ENCODE measurements around the gene WDR54. TPM values are rescaled to one million over a fixed set of nuclear protein-coding genes. Genes with fewer than 3 reads are reported as not detected.

WDR54 gene, protein sequence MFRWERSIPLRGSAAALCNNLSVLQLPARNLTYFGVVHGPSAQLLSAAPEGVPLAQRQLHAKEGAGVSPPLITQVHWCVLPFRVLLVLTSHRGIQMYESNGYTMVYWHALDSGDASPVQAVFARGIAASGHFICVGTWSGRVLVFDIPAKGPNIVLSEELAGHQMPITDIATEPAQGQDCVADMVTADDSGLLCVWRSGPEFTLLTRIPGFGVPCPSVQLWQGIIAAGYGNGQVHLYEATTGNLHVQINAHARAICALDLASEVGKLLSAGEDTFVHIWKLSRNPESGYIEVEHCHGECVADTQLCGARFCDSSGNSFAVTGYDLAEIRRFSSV
- polyA plus RNA-seq (2013, experiment 1 of 2): 7.0 TPM
- 7.3 TPM for polyA plus RNA-seq (2013, experiment 2 of 2)

DNA sequence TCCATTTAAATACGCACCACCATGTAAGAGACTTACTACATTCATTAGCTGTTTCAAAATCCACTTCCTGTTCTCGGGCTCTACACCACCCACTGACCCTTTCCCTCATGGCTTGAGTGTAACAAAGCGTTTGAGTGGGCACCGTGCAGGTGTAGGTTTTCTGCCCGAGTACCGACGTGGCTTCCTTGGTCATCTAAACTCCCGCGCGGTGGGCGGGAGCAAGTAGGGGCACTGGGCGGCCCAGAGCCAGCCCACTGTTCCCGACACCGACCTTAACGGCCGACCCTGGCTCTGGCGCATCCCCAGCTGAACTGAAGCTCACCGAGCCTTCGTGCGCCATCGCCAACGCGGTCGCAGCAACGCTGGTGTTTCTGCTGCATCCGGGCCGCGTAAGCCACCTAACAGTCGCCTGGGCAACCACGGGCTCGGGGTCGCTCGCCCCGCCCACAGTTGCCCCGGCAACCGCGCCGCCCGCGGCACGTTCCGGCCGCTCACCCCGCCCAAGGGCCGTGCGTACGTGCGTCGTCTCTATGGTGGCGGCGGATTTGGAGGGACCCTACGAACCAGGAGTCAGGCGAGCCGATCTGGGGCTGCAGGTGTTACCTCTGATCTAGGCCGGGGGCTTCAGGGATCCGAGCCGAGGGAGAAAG is at the start of gene WDR54, which contains the start of gene C2orf81:
Gene WDR54 (plus strand): TSS at position 510 of the 650 bp plus-strand sequence. CDS start 424 bp downstream, outside the sequence.
Gene C2orf81 (minus strand): TSS at position 399 of the 650 bp plus-strand sequence. CDS start 59 bp downstream, at position 340.
- peak within 1 kb of the TSS; percentile 52 for H2BK15ac ChIP-seq (ENCODE audit: low read depth, poor library complexity, severe bottlenecking)
- H3K27me3 ChIP-seq (ENCODE audit: control insufficient read depth in 1 of 2, insufficient read depth in 1 of 2, low read length in 2 of 2): no peaks in the 10 kb centered on the region
- under 1% methylated on average over 52 of the region's 57 CpGs for WGBS
- H3K14ac ChIP-seq (ENCODE audit: low read length in 2 of 2): peak within 1 kb of the TSS in 1 of 2 experiments; percentile 68
- peak within 1 kb of the TSS in 1 of 2 experiments; percentile 56 for H3K4ac ChIP-seq (ENCODE audit: low read depth in 1 of 2, low read length in 2 of 2)
- H2BK12ac ChIP-seq (ENCODE audit: low read length in 2 of 2): no peak within 1 kb of the TSS
- no peak within 1 kb of the TSS for H2BK5ac ChIP-seq (ENCODE audit: low read depth, low read length, poor library complexity, severe bottlenecking)
- peak within 1 kb of the TSS in 1 of 2 experiments; percentile 37 for H3K18ac ChIP-seq (ENCODE audit: low read depth in 1 of 2, low read length in 2 of 2)
- H2AFZ ChIP-seq (ENCODE audit: low read depth, low read length): peak within 1 kb of the TSS; percentile 90
- H3K79me1 ChIP-seq (replicated peaks; ENCODE audit: low read length, poor library complexity, severe bottlenecking): no peaks in the 10 kb centered on the region
- peak within 1 kb of the TSS; percentile 41 for H4K91ac ChIP-seq (ENCODE audit: low read length)
- H3K4me1 ChIP-seq (ENCODE audit: control insufficient read depth, insufficient read depth, low read depth, low read length): peaks cover 13% of the 10 kb centered on the region
- H3K4me2 ChIP-seq (ENCODE audit: low read length, poor library complexity, severe bottlenecking): peak within 1 kb of the TSS; percentile 98
- no peak within 1 kb of the TSS for H2AK5ac ChIP-seq (ENCODE audit: low read length, severe bottlenecking)
- DNase-seq: peak; percentile 82
- H4K8ac ChIP-seq (ENCODE audit: low read length): peak within 1 kb of the TSS; percentile 86
- H3K23ac ChIP-seq (ENCODE audit: low read length in 2 of 2): no peak within 1 kb of the TSS
- peak within 1 kb of the TSS; percentile 76 to 93 for H3K4me3 ChIP-seq (ENCODE audit: insufficient read depth in 1 of 2, low read depth in 1 of 2, low read length in 2 of 2)
- H3K36me3 ChIP-seq (ENCODE audit: control insufficient read depth in 1 of 2, insufficient read depth in 2 of 2, low read depth in 1 of 2, low read length in 2 of 2): peaks cover 16 to 17% of the 10 kb centered on the region in 2 experiments
- H3K9ac ChIP-seq (ENCODE audit: low read length): peak within 1 kb of the TSS; percentile 94
- no peaks in the 10 kb centered on the region for H3K9me3 ChIP-seq (ENCODE audit: control insufficient read depth, low read length)
- H3K27ac ChIP-seq (ENCODE audit: low read length, poor library complexity, severe bottlenecking): no peak within 1 kb of the TSS
- peak within 1 kb of the TSS; percentile 23 for H2BK120ac ChIP-seq (ENCODE audit: low read depth, low read length)

DNA sequence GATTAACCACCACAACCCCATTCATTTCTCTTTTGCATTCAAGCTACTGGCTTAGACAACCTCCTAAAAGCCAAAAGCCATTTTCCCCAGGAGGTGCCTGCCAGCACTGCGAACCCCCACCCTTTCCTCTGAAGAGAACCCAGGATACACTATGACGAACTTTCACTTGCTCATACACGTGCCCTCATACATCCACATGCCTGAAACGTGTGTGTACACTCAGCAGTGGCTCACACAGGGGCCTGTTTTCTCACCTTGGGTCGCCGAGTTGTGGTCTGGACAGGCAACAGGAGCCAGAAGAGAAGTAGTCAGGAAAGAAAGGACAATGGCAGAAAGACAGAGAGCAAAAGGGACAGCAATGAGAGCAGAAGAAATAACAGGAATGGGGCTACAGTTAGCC is 48.9 kb upstream of the WDR54 start:
- no peak overlapping the region for H2BK12ac ChIP-seq (ENCODE audit: low read length in 2 of 2)
- H3K18ac ChIP-seq (ENCODE audit: low read depth in 1 of 2, low read length in 2 of 2): no peak overlapping the region
- DNase-seq: no peak
- no peak overlapping the region for H3K4me2 ChIP-seq (ENCODE audit: low read length, poor library complexity, severe bottlenecking)
- peaks cover 61% of the 10 kb centered on the region for H3K79me1 ChIP-seq (replicated peaks; ENCODE audit: low read length, poor library complexity, severe bottlenecking)
- no peak overlapping the region for H2BK120ac ChIP-seq (ENCODE audit: low read depth, low read length)
- H4K8ac ChIP-seq (ENCODE audit: low read length): no peak overlapping the region
- no peak overlapping the region for H2AFZ ChIP-seq (ENCODE audit: low read depth, low read length)
- H3K27me3 ChIP-seq (ENCODE audit: control insufficient read depth in 1 of 2, insufficient read depth in 1 of 2, low read length in 2 of 2): no peaks in the 10 kb centered on the region
- H2BK15ac ChIP-seq (ENCODE audit: low read depth, poor library complexity, severe bottlenecking): no peak overlapping the region
- H3K14ac ChIP-seq (ENCODE audit: low read length in 2 of 2): no peak overlapping the region
- H3K4me3 ChIP-seq (ENCODE audit: insufficient read depth in 1 of 2, low read depth in 1 of 2, low read length in 2 of 2): peak overlapping the region in 1 of 2 experiments; percentile 75
- H3K23ac ChIP-seq (ENCODE audit: low read length in 2 of 2): no peak overlapping the region
- H3K27ac ChIP-seq (ENCODE audit: low read length, poor library complexity, severe bottlenecking): no peak overlapping the region
- WGBS: 90% methylated on average over 6 of the region's 6 CpGs
- H3K4ac ChIP-seq (ENCODE audit: low read depth in 1 of 2, low read length in 2 of 2): no peak overlapping the region
- H3K9ac ChIP-seq (ENCODE audit: low read length): peak overlapping the region; percentile 56
- H4K91ac ChIP-seq (ENCODE audit: low read length): no peak overlapping the region
- no peak overlapping the region for H2AK5ac ChIP-seq (ENCODE audit: low read length, severe bottlenecking)
- peaks cover 66 to 76% of the 10 kb centered on the region in 2 experiments for H3K36me3 ChIP-seq (ENCODE audit: control insufficient read depth in 1 of 2, insufficient read depth in 2 of 2, low read depth in 1 of 2, low read length in 2 of 2)
- H3K4me1 ChIP-seq (ENCODE audit: control insufficient read depth, insufficient read depth, low read depth, low read length): peaks cover 10% of the 10 kb centered on the region
- H3K9me3 ChIP-seq (ENCODE audit: control insufficient read depth, low read length): no peaks in the 10 kb centered on the region
- H2BK5ac ChIP-seq (ENCODE audit: low read depth, low read length, poor library complexity, severe bottlenecking): no peak overlapping the region

DNA sequence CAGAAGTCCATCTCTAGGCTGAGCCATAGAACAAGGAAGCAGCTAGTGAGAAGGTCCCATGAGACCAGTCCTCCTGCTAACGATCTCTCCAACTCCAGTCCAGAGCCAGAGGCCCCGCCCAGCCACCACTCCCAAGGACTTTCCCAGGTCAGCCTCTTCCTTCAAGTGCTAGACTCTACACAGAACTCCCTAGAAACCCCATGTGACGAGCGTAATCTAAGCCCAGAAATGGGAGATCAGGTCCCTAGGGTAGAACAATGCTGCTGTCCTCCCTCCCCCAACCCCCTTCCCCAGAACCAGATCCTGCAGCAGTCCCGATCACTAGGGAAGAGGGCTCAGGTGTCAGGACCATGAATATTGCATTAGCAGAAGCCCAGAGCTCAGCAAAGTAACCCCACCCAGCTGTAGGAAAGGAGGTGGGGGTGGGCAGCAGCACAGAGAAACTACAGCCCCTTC is 48.3 kb upstream of the WDR54 start:
- H3K4me3 ChIP-seq (ENCODE audit: insufficient read depth in 1 of 2, low read depth in 1 of 2, low read length in 2 of 2): peak overlapping the region in 1 of 2 experiments; percentile 75
- H3K23ac ChIP-seq (ENCODE audit: low read length in 2 of 2): no peak overlapping the region
- H3K27me3 ChIP-seq (ENCODE audit: control insufficient read depth in 1 of 2, insufficient read depth in 1 of 2, low read length in 2 of 2): no peaks in the 10 kb centered on the region
- H3K27ac ChIP-seq (ENCODE audit: low read length, poor library complexity, severe bottlenecking): no peak overlapping the region
- H4K8ac ChIP-seq (ENCODE audit: low read length): no peak overlapping the region
- no peak overlapping the region for H3K18ac ChIP-seq (ENCODE audit: low read depth in 1 of 2, low read length in 2 of 2)
- no peak overlapping the region for H2BK15ac ChIP-seq (ENCODE audit: low read depth, poor library complexity, severe bottlenecking)
- H3K9ac ChIP-seq (ENCODE audit: low read length): peak overlapping the region; percentile 56
- H3K14ac ChIP-seq (ENCODE audit: low read length in 2 of 2): no peak overlapping the region
- no peak overlapping the region for H4K91ac ChIP-seq (ENCODE audit: low read length)
- peaks cover 65 to 75% of the 10 kb centered on the region in 2 experiments for H3K36me3 ChIP-seq (ENCODE audit: control insufficient read depth in 1 of 2, insufficient read depth in 2 of 2, low read depth in 1 of 2, low read length in 2 of 2)
- WGBS: 85% methylated on average over 4 of the region's 5 CpGs
- peaks cover 66% of the 10 kb centered on the region for H3K79me1 ChIP-seq (replicated peaks; ENCODE audit: low read length, poor library complexity, severe bottlenecking)
- no peak overlapping the region for H2AFZ ChIP-seq (ENCODE audit: low read depth, low read length)
- no peaks in the 10 kb centered on the region for H3K9me3 ChIP-seq (ENCODE audit: control insufficient read depth, low read length)
- H3K4me1 ChIP-seq (ENCODE audit: control insufficient read depth, insufficient read depth, low read depth, low read length): peaks cover 10% of the 10 kb centered on the region
- DNase-seq: peak; percentile 32
- no peak overlapping the region for H2BK12ac ChIP-seq (ENCODE audit: low read length in 2 of 2)
- H3K4me2 ChIP-seq (ENCODE audit: low read length, poor library complexity, severe bottlenecking): no peak overlapping the region
- H3K4ac ChIP-seq (ENCODE audit: low read depth in 1 of 2, low read length in 2 of 2): no peak overlapping the region
- no peak overlapping the region for H2BK120ac ChIP-seq (ENCODE audit: low read depth, low read length)
- no peak overlapping the region for H2AK5ac ChIP-seq (ENCODE audit: low read length, severe bottlenecking)
- no peak overlapping the region for H2BK5ac ChIP-seq (ENCODE audit: low read depth, low read length, poor library complexity, severe bottlenecking)

DNA sequence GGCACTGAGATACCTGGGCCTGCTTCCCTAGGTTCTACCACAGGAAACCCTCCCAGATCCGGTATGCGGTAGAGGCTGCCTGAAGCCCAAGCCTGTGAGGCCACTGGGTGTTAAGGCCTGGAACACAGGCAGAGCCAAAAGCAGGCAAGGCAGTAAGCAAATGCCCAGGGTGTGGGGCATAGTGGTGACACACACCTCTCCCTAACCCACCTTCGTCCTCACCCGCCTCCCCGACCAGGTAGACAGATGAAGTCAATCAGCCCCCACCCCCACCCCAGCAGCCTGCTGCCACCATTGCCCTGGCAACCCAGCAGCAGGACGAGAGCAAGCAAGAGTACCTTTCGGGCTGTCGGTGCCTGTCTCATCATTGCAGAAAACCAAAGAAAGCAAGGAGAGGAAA is 47.5 kb upstream of the WDR54 start:
- Histone ChIP-seq H3K23ac (ENCODE audit: low read length in 2 of 2) (no peak overlapping the region), H2AFZ (ENCODE audit: low read depth, low read length) (no peak overlapping the region), H2AK5ac (ENCODE audit: low read length, severe bottlenecking) (no peak overlapping the region), H3K4me1 (ENCODE audit: control insufficient read depth, insufficient read depth, low read depth, low read length) (peaks cover 10% of the 10 kb centered on the region), H4K91ac (ENCODE audit: low read length) (no peak overlapping the region), H4K8ac (ENCODE audit: low read length) (no peak overlapping the region), H3K18ac (ENCODE audit: low read depth in 1 of 2, low read length in 2 of 2) (no peak overlapping the region), H3K4me2 (ENCODE audit: low read length, poor library complexity, severe bottlenecking) (no peak overlapping the region), H3K4ac (ENCODE audit: low read depth in 1 of 2, low read length in 2 of 2) (no peak overlapping the region), H3K79me1 (replicated peaks; ENCODE audit: low read length, poor library complexity, severe bottlenecking) (peaks cover 69% of the 10 kb centered on the region), H2BK120ac (ENCODE audit: low read depth, low read length) (no peak overlapping the region), H2BK5ac (ENCODE audit: low read depth, low read length, poor library complexity, severe bottlenecking) (no peak overlapping the region), H3K14ac (ENCODE audit: low read length in 2 of 2) (no peak overlapping the region), H2BK15ac (ENCODE audit: low read depth, poor library complexity, severe bottlenecking) (no peak overlapping the region), H3K27ac (ENCODE audit: low read length, poor library complexity, severe bottlenecking) (no peak overlapping the region), H2BK12ac (ENCODE audit: low read length in 2 of 2) (no peak overlapping the region), H3K4me3 (ENCODE audit: insufficient read depth in 1 of 2, low read depth in 1 of 2, low read length in 2 of 2) (peak overlapping the region in 1 of 2 experiments; percentile 75), H3K9me3 (ENCODE audit: control insufficient read depth, low read length) (no peaks in the 10 kb centered on the region), H3K36me3 (ENCODE audit: control insufficient read depth in 1 of 2, insufficient read depth in 2 of 2, low read depth in 1 of 2, low read length in 2 of 2) (peaks cover 58 to 67% of the 10 kb centered on the region in 2 experiments), H3K9ac (ENCODE audit: low read length) (peak overlapping the region; percentile 75), H3K27me3 (ENCODE audit: control insufficient read depth in 1 of 2, insufficient read depth in 1 of 2, low read length in 2 of 2) (no peaks in the 10 kb centered on the region)
- 90% methylated on average over 8 of the region's 8 CpGs for WGBS
- DNase-seq: no peak
